Lung (tissue), 12 donors: ENCODE data around the gene VAT1. TPM values are rescaled to one million over a fixed set of nuclear protein-coding genes. Genes with fewer than 3 reads are reported as not detected.

Experiments
- ATAC-seq: fragments of 200-7000 bp; cut with Tn5 transposase; one replicate; pipeline ENCODE4 v1.9.1; 2020; ENCODE audit warnings: moderate number of reproducible peaks; ENCODE audit not compliant: insufficient read depth, low FRiP score
- DNase-seq, 3 donors: peaks; one replicate each; pipeline ENCODE4 v3.0.0-alpha.2; 2013 to 2017
- H3K27ac ChIP-seq, 2 donors: one replicate each; pipeline ENCODE4 v1.5.1; 2013; ENCODE audit warnings: mild to moderate bottlenecking in 2 of 2, moderate library complexity in 2 of 2, control low read depth in 1 of 2, inconsistent platforms in 1 of 2, low read depth in 1 of 2, low read length in 1 of 2
- H3K27me3 ChIP-seq, 3 donors: one replicate each; pipeline ENCODE4 v1.5.1; 2013; ENCODE audit warnings: low read length in 2 of 3; ENCODE audit not compliant: control insufficient read depth in 3 of 3, insufficient read depth in 3 of 3
- H3K36me3 ChIP-seq, 4 donors: one replicate each; pipeline ENCODE4 v1.5.1; 2013; ENCODE audit warnings: low read length in 4 of 4, mild to moderate bottlenecking in 1 of 4, moderate library complexity in 1 of 4; ENCODE audit not compliant: control insufficient read depth in 4 of 4, insufficient read depth in 4 of 4
- H3K4me1 ChIP-seq, 5 donors: one replicate each; pipeline ENCODE4 v1.5.1; 2013; ENCODE audit warnings: low read length in 5 of 5, mild to moderate bottlenecking in 2 of 5, moderate library complexity in 1 of 5; ENCODE audit not compliant: control insufficient read depth in 5 of 5, insufficient read depth in 5 of 5
- H3K4me3 ChIP-seq: one replicate; pipeline ENCODE4 v1.5.1; 2013; ENCODE audit warnings: mild to moderate bottlenecking, control low read depth, moderate library complexity
- H3K9ac ChIP-seq, 2 donors: one replicate each; pipeline ENCODE4 v1.5.1; 2013; ENCODE audit warnings: low read length in 2 of 2, control low read depth in 1 of 2; ENCODE audit not compliant: insufficient read depth in 1 of 2
- H3K9me3 ChIP-seq, 4 donors: one replicate each; pipeline ENCODE4 v1.5.1; 2013; ENCODE audit warnings: low read length in 3 of 4, mild to moderate bottlenecking in 1 of 4, moderate library complexity in 1 of 4; ENCODE audit not compliant: control insufficient read depth in 4 of 4, insufficient read depth in 3 of 4
- CTCF ChIP-seq: IDR thresholded peaks from 2 replicates; pipeline ENCODE4 v1.5.1; 2012; ENCODE audit warnings: mild to moderate bottlenecking; ENCODE audit errors: control extremely low read depth, extremely low read depth
- WGBS, 2 donors: extraction: QIAGEN DNeasy Blood & Tissue Kit; methylation state at CpG; one replicate each; pipeline ENCODE4 v1.1.7; 2013; 5-methylcytosine and 5-hydroxymethylcytosine counted together
- polyA plus RNA-seq, 2 donors: library from polyadenylated mRNA; stranded (reverse); fragments of 200-250 nt; gene quantifications; one replicate each; pipeline ENCODE4 v1.2.1, GENCODE V29; 2013
- total RNA-seq, 2 donors: library from RNA; depleted of rRNA in 1 of 2; stranded (reverse); fragments of >200 nt in 1 of 2; gene quantifications; one replicate each; pipeline ENCODE4 v1.2.1, GENCODE V29; 2014 to 2021
- donor health status: control.
- donor health status: control.
- donor health status: Bipolar disorder and iron deficiency.
- donor health status: healthy.
- donor health status: DM: yes; HTN: yes; CAD: no.

Gene VAT1
- total and polyA plus RNA-seq, 4 donors = 62.3 to 255 (median 121) TPM

- no peak overlapping the region for H3K4me3 ChIP-seq
- no peaks in the 10 kb centered on the region for H3K27me3 ChIP-seq
- 85 to 96% methylated on average over 3 of the region's 3 CpGs for WGBS, 2 donors
- peaks cover 2 to 5% (median 2%) of the 10 kb centered on the region in 4 donors for H3K36me3 ChIP-seq
- no peak for DNase-seq
- H3K9me3 ChIP-seq = no peaks in the 10 kb centered on the region
- no peaks in the 10 kb centered on the region for H3K4me1 ChIP-seq
- no peak for ATAC-seq
- H3K9ac ChIP-seq = no peak overlapping the region
- TF ChIP-seq CTCF = no peak
- no peak overlapping the region for H3K27ac ChIP-seq
These were observed 47.2 kb upstream of the VAT1 start for GRCh38 chr17:43069368-43069898.

GRCh38 chr17:43068570-43069367, 46.6 kb upstream of the VAT1 start:
- Histone ChIP-seq H3K4me1 (no peaks in the 10 kb centered on the region), H3K36me3 (peaks cover 0 to 5% (median 2%) of the 10 kb centered on the region in 4 donors), H3K4me3 (no peak overlapping the region), H3K9me3 (no peaks in the 10 kb centered on the region), H3K27me3 (no peaks in the 10 kb centered on the region), H3K9ac (no peak overlapping the region), H3K27ac (no peak overlapping the region)
- 88 to 96% methylated on average over 6 of the region's 6 CpGs for WGBS, 2 donors
- DNase-seq (peak in 1 of 3 donors; percentile 1), ATAC-seq (no peak)
- no peak for TF ChIP-seq CTCF

- peaks cover 0 to 3% (median under 1%) of the 10 kb centered on the region in 4 donors for H3K36me3 ChIP-seq
- H3K9ac ChIP-seq = no peak overlapping the region
- WGBS, 2 donors = 96% methylated on average over 10 of the region's 10 CpGs
- H3K27me3 ChIP-seq = no peaks in the 10 kb centered on the region
- TF ChIP-seq CTCF = no peak
- H3K27ac ChIP-seq = no peak overlapping the region
- no peaks in the 10 kb centered on the region for H3K4me1 ChIP-seq
- no peaks in the 10 kb centered on the region for H3K9me3 ChIP-seq
- DNase-seq (no peak), ATAC-seq (no peak)
- no peak overlapping the region for H3K4me3 ChIP-seq
These were observed 40.9 kb upstream of the VAT1 start for GRCh38 chr17:43062984-43063638.
